Measurements from ENCODE around the gene CFAP299. TPM values are rescaled to one million over a fixed set of nuclear protein-coding genes. Genes with fewer than 3 reads are reported as not detected.
"Not testable (repeated sequence)": the region's sequence is repeated elsewhere in the genome, so short reads cannot be mapped to it uniquely, and the experiment has no call there.

The CFAP299 gene
- total and polyA plus RNA-seq, 4 donors = 3.0 to 9.0 (median 4.6) TPM

GRCh38 chr4:80321776-80322175 is 13.8 kb upstream of the CFAP299 start:
- WGBS (ENCODE audit: insufficient coverage) = 76% methylated on average over 2 of the region's 4 CpGs
- Histone ChIP-seq H3K4me1 (ENCODE audit: control insufficient read depth, insufficient read depth, low read length) (no peaks in the 10 kb centered on the region), H3K27ac (ENCODE audit: low read depth, low read length) (no peak overlapping the region), H3K9me3 (ENCODE audit: control insufficient read depth, insufficient read depth, low read length) (no peaks in the 10 kb centered on the region), H3K36me3 (ENCODE audit: control insufficient read depth, insufficient read depth, low read length) (no peaks in the 10 kb centered on the region), H3K27me3 (ENCODE audit: control insufficient read depth, insufficient read depth, low read length) (no peaks in the 10 kb centered on the region), H3K4me3 (ENCODE audit: low read depth, low read length) (no peak overlapping the region)
- DNase-seq (ENCODE audit: low read depth in 4 of 6, low spot score in 6 of 6) = no peak

- Histone ChIP-seq H3K36me3 (ENCODE audit: control insufficient read depth, insufficient read depth, low read length) (no peaks in the 10 kb centered on the region), H3K4me3 (ENCODE audit: low read depth, low read length) (no peak overlapping the region), H3K27ac (ENCODE audit: low read depth, low read length) (no peak overlapping the region), H3K4me1 (ENCODE audit: control insufficient read depth, insufficient read depth, low read length) (no peaks in the 10 kb centered on the region), H3K27me3 (ENCODE audit: control insufficient read depth, insufficient read depth, low read length) (no peaks in the 10 kb centered on the region), H3K9me3 (ENCODE audit: control insufficient read depth, insufficient read depth, low read length) (no peaks in the 10 kb centered on the region)
- no peak for DNase-seq (ENCODE audit: low read depth in 4 of 6, low spot score in 6 of 6)
Measured at GRCh38 chr4:80322716-80323115, 12.8 kb upstream of the CFAP299 start.

- no peak overlapping the region for H3K27ac ChIP-seq (ENCODE audit: low read depth, low read length)
- no peak overlapping the region for H3K4me3 ChIP-seq (ENCODE audit: low read depth, low read length)
- DNase-seq (ENCODE audit: low read depth in 4 of 6, low spot score in 6 of 6) = no peak
- WGBS (ENCODE audit: insufficient coverage) = no CpG with 5 or more reads among the region's 6 CpGs
- no peaks in the 10 kb centered on the region for H3K27me3 ChIP-seq (ENCODE audit: control insufficient read depth, insufficient read depth, low read length)
- no peaks in the 10 kb centered on the region for H3K9me3 ChIP-seq (ENCODE audit: control insufficient read depth, insufficient read depth, low read length)
- no peaks in the 10 kb centered on the region for H3K36me3 ChIP-seq (ENCODE audit: control insufficient read depth, insufficient read depth, low read length)
- H3K4me1 ChIP-seq (ENCODE audit: control insufficient read depth, insufficient read depth, low read length) = no peaks in the 10 kb centered on the region
Measured at GRCh38 chr4:80324171-80324570, 11.4 kb upstream of the CFAP299 start.

GRCh38 chr4:80331693-80332092 is 3.8 kb upstream of the CFAP299 start:
- Histone ChIP-seq H3K27me3 (ENCODE audit: control insufficient read depth, insufficient read depth, low read length) (peaks cover 12% of the 10 kb centered on the region), H3K4me3 (ENCODE audit: low read depth, low read length) (no peak overlapping the region), H3K36me3 (ENCODE audit: control insufficient read depth, insufficient read depth, low read length) (no peaks in the 10 kb centered on the region), H3K27ac (ENCODE audit: low read depth, low read length) (no peak overlapping the region), H3K4me1 (ENCODE audit: control insufficient read depth, insufficient read depth, low read length) (peaks cover 11% of the 10 kb centered on the region), H3K9me3 (ENCODE audit: control insufficient read depth, insufficient read depth, low read length) (no peaks in the 10 kb centered on the region)
- WGBS (ENCODE audit: insufficient coverage) = 88% methylated on average over 1 of the region's 2 CpGs
- DNase-seq (ENCODE audit: low read depth in 4 of 6, low spot score in 6 of 6) = no peak

- Histone ChIP-seq H3K9me3 (ENCODE audit: control insufficient read depth, insufficient read depth, low read length) (no peaks in the 10 kb centered on the region), H3K27ac (ENCODE audit: low read depth, low read length) (no peak overlapping the region), H3K36me3 (ENCODE audit: control insufficient read depth, insufficient read depth, low read length) (no peaks in the 10 kb centered on the region), H3K27me3 (ENCODE audit: control insufficient read depth, insufficient read depth, low read length) (peaks cover 12% of the 10 kb centered on the region), H3K4me3 (ENCODE audit: low read depth, low read length) (no peak overlapping the region), H3K4me1 (ENCODE audit: control insufficient read depth, insufficient read depth, low read length) (peaks cover 11% of the 10 kb centered on the region)
- 75% methylated on average over 3 of the region's 4 CpGs for WGBS (ENCODE audit: insufficient coverage)
- DNase-seq (ENCODE audit: low read depth in 4 of 6, low spot score in 6 of 6) = no peak
Measured at GRCh38 chr4:80333121-80333520, 2.4 kb upstream of the CFAP299 start.

- H3K4me3 ChIP-seq (ENCODE audit: low read depth, low read length) = no peak overlapping the region
- WGBS (ENCODE audit: insufficient coverage) = no CpG with 5 or more reads among the region's 1 CpG
- DNase-seq (ENCODE audit: low read depth in 4 of 6, low spot score in 6 of 6) = no peak
- peaks cover 12% of the 10 kb centered on the region for H3K27me3 ChIP-seq (ENCODE audit: control insufficient read depth, insufficient read depth, low read length)
- no peaks in the 10 kb centered on the region for H3K9me3 ChIP-seq (ENCODE audit: control insufficient read depth, insufficient read depth, low read length)
- H3K36me3 ChIP-seq (ENCODE audit: control insufficient read depth, insufficient read depth, low read length) = no peaks in the 10 kb centered on the region
- H3K27ac ChIP-seq (ENCODE audit: low read depth, low read length) = no peak overlapping the region
- peaks cover 11% of the 10 kb centered on the region for H3K4me1 ChIP-seq (ENCODE audit: control insufficient read depth, insufficient read depth, low read length)
Measured at GRCh38 chr4:80334568-80334967, 962 bp upstream of the CFAP299 start.

GRCh38 chr4:80335226-80335553 is 340 bp upstream of the CFAP299 start:
- Histone ChIP-seq H3K4me1 (ENCODE audit: control insufficient read depth, insufficient read depth, low read length) (peaks cover 11% of the 10 kb centered on the region), H3K9me3 (ENCODE audit: control insufficient read depth, insufficient read depth, low read length) (no peaks in the 10 kb centered on the region), H3K27ac (ENCODE audit: low read depth, low read length) (no peak overlapping the region), H3K27me3 (ENCODE audit: control insufficient read depth, insufficient read depth, low read length) (peaks cover 12% of the 10 kb centered on the region), H3K36me3 (ENCODE audit: control insufficient read depth, insufficient read depth, low read length) (no peaks in the 10 kb centered on the region), H3K4me3 (ENCODE audit: low read depth, low read length) (peak overlapping the region; percentile 75)
- no peak for DNase-seq (ENCODE audit: low read depth in 4 of 6, low spot score in 6 of 6)
- 10% methylated on average over 2 of the region's 3 CpGs for WGBS (ENCODE audit: insufficient coverage)

- Histone ChIP-seq H3K27ac (ENCODE audit: low read depth, low read length) (no peak overlapping the region), H3K9me3 (ENCODE audit: control insufficient read depth, insufficient read depth, low read length) (no peaks in the 10 kb centered on the region), H3K4me3 (ENCODE audit: low read depth, low read length) (peak overlapping the region; percentile 75), H3K36me3 (ENCODE audit: control insufficient read depth, insufficient read depth, low read length) (no peaks in the 10 kb centered on the region), H3K27me3 (ENCODE audit: control insufficient read depth, insufficient read depth, low read length) (peaks cover 12% of the 10 kb centered on the region), H3K4me1 (ENCODE audit: control insufficient read depth, insufficient read depth, low read length) (peaks cover 11% of the 10 kb centered on the region)
- WGBS (ENCODE audit: insufficient coverage) = 15% methylated on average over 9 of the region's 10 CpGs
- DNase-seq (ENCODE audit: low read depth in 4 of 6, low spot score in 6 of 6) = peak in 2 of 6 donors; percentile 49 to 69
Measured at GRCh38 chr4:80336582-80336981, 1.1 kb downstream of the CFAP299 start.

- Histone ChIP-seq H3K4me1 (ENCODE audit: control insufficient read depth, insufficient read depth, low read length) (peaks cover 11% of the 10 kb centered on the region), H3K27me3 (ENCODE audit: control insufficient read depth, insufficient read depth, low read length) (peaks cover 12% of the 10 kb centered on the region), H3K4me3 (ENCODE audit: low read depth, low read length) (no peak overlapping the region), H3K27ac (ENCODE audit: low read depth, low read length) (no peak overlapping the region), H3K9me3 (ENCODE audit: control insufficient read depth, insufficient read depth, low read length) (no peaks in the 10 kb centered on the region), H3K36me3 (ENCODE audit: control insufficient read depth, insufficient read depth, low read length) (no peaks in the 10 kb centered on the region)
- DNase-seq (ENCODE audit: low read depth in 4 of 6, low spot score in 6 of 6) = no peak
- WGBS (ENCODE audit: insufficient coverage) = 86% methylated on average over 1 of the region's 2 CpGs
Measured at GRCh38 chr4:80340036-80340435, 4.5 kb downstream of the CFAP299 start.

- H3K4me1 ChIP-seq (ENCODE audit: control insufficient read depth, insufficient read depth, low read length) = not testable (repeated sequence)
Measured at GRCh38 chr4:80342684-80343083, 7.2 kb downstream of the CFAP299 start.

GRCh38 chr4:80343887-80344286 is 8.4 kb downstream of the CFAP299 start:
- H3K27me3 ChIP-seq (ENCODE audit: control insufficient read depth, insufficient read depth, low read length) = no peaks in the 10 kb centered on the region
- no peaks in the 10 kb centered on the region for H3K9me3 ChIP-seq (ENCODE audit: control insufficient read depth, insufficient read depth, low read length)
- H3K4me3 ChIP-seq (ENCODE audit: low read depth, low read length) = no peak overlapping the region
- no peaks in the 10 kb centered on the region for H3K36me3 ChIP-seq (ENCODE audit: control insufficient read depth, insufficient read depth, low read length)
- no peaks in the 10 kb centered on the region for H3K4me1 ChIP-seq (ENCODE audit: control insufficient read depth, insufficient read depth, low read length)
- H3K27ac ChIP-seq (ENCODE audit: low read depth, low read length) = no peak overlapping the region
- no peak for DNase-seq (ENCODE audit: low read depth in 4 of 6, low spot score in 6 of 6)

More at GRCh38 chr4:80342684-80343083, 7.2 kb downstream of the CFAP299 start:
- not testable (repeated sequence) for DNase-seq (ENCODE audit: low read depth in 4 of 6, low spot score in 6 of 6); H3K9me3 ChIP-seq (ENCODE audit: control insufficient read depth, insufficient read depth, low read length); H3K27ac ChIP-seq (ENCODE audit: low read depth, low read length); H3K27me3 ChIP-seq (ENCODE audit: control insufficient read depth, insufficient read depth, low read length); H3K36me3 ChIP-seq (ENCODE audit: control insufficient read depth, insufficient read depth, low read length); H3K4me3 ChIP-seq (ENCODE audit: low read depth, low read length)
